ENCODE data around the gene LRRC72. TPM values are rescaled to one million over a fixed set of nuclear protein-coding genes. Genes with fewer than 3 reads are reported as not detected.

The LRRC72 gene
- total and polyA plus RNA-seq, 9 of the 15 experiments (the other 6 are each of a cell fraction or from before 2014, with no cell fraction given): 0.10 TPM; not detected in 8

DNA sequence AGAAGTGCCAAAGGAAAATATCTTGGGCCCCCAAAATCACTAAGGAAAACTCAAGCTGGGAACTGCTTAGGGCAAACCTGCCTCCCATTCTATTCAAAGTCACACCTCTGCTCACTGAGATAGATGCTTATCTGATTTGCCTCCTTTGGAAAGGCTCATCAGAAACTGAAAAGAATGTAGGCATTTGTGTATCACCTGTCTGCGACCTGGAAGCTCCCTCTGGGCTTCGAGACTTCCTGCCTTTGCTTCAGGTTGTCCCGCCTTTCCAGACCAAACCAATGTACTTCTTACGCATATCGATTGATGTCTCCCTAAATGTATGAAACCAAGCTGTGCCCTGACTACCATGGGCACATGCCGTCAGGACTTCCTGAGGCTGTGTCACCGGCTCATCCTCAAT lies 14.5 kb upstream of the LRRC72 start:
- no peak overlapping the region for H3K4me3 ChIP-seq
- 81% methylated on average over 7 of the region's 7 CpGs for WGBS (ENCODE audit: insufficient coverage, low coverage, missing lambda C conversion rate)

More for the DNA sequence above, 14.5 kb upstream of the LRRC72 start:
- H3K79me2 ChIP-seq (ENCODE audit: control insufficient read depth, insufficient read depth, low read length): no peaks in the 10 kb centered on the region
- ATAC-seq (no peak), FAIRE-seq (no peak), DNase-seq (ENCODE audit: extremely low read depth in 1 of 4, low spot score in 3 of 4) (no peak)
- TF ChIP-seq NR1H2 (CRISPR knock-in tag; IDR thresholded peaks at IDR 0.05) (no peak), HDGF (IDR thresholded peaks at IDR 0.05) (no peak), PHB2 (IDR thresholded peaks at IDR 0.05; ENCODE audit: low read depth) (no peak), RUNX1 (IDR thresholded peaks at IDR 0.05; ENCODE audit: low read depth) (no peak), KDM1A (IDR thresholded peaks at IDR 0.05) (no peak), DMBX1 (CRISPR knock-in tag; IDR thresholded peaks at IDR 0.05; ENCODE audit: borderline replicate concordance) (no peak), CBFB (CRISPR knock-in tag; IDR thresholded peaks at IDR 0.05) (no peak), MAFG (tag; conservative IDR thresholded peaks at IDR 0.05) (no peak), CXXC5 (CRISPR knock-in tag; IDR thresholded peaks at IDR 0.05) (no peak), HNRNPH1 (optimal IDR thresholded peaks at IDR 0.05; ENCODE audit: low read depth, low read length) (no peak), ARID1B (IDR thresholded peaks at IDR 0.05) (no peak), HDAC1 (IDR thresholded peaks at IDR 0.05) (no peak), HNRNPL (IDR thresholded peaks at IDR 0.05; ENCODE audit: low read depth, low read length) (no peak), ARNT (IDR thresholded peaks at IDR 0.05) (no peak), MYBL2 (IDR thresholded peaks at IDR 0.05; ENCODE audit: low read depth) (no peak), MYBL2 (CRISPR knock-in tag; IDR thresholded peaks at IDR 0.05; ENCODE audit: borderline replicate concordance) (no peak), KAT8 (IDR thresholded peaks at IDR 0.05; ENCODE audit: low read depth) (no peak), NBN (IDR thresholded peaks at IDR 0.05; ENCODE audit: low read depth) (no peak)
- TF ChIP-seq, protein P1, sequence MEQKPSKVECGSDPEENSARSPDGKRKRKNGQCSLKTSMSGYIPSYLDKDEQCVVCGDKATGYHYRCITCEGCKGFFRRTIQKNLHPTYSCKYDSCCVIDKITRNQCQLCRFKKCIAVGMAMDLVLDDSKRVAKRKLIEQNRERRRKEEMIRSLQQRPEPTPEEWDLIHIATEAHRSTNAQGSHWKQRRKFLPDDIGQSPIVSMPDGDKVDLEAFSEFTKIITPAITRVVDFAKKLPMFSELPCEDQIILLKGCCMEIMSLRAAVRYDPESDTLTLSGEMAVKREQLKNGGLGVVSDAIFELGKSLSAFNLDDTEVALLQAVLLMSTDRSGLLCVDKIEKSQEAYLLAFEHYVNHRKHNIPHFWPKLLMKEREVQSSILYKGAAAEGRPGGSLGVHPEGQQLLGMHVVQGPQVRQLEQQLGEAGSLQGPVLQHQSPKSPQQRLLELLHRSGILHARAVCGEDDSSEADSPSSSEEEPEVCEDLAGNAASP (IDR thresholded peaks at IDR 0.05): no peak
- TF ChIP-seq, protein P2, sequence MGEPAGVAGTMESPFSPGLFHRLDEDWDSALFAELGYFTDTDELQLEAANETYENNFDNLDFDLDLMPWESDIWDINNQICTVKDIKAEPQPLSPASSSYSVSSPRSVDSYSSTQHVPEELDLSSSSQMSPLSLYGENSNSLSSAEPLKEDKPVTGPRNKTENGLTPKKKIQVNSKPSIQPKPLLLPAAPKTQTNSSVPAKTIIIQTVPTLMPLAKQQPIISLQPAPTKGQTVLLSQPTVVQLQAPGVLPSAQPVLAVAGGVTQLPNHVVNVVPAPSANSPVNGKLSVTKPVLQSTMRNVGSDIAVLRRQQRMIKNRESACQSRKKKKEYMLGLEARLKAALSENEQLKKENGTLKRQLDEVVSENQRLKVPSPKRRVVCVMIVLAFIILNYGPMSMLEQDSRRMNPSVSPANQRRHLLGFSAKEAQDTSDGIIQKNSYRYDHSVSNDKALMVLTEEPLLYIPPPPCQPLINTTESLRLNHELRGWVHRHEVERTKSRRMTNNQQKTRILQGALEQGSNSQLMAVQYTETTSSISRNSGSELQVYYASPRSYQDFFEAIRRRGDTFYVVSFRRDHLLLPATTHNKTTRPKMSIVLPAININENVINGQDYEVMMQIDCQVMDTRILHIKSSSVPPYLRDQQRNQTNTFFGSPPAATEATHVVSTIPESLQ (CRISPR knock-in tag; IDR thresholded peaks at IDR 0.05): no peak
- no peaks in the 10 kb centered on the region for H3K36me3 ChIP-seq (ENCODE audit: control insufficient read depth, insufficient read depth, low read length)
- intact Hi-C loops (cut with micrococcal nuclease): loop anchor here (5.0 kb wide), 1 partner anchor 80 kb away; no protein-coding TSS in a partner anchor
- H3K9me1 ChIP-seq (ENCODE audit: control insufficient read depth, insufficient read depth, low read length): no peaks in the 10 kb centered on the region
- no peak overlapping the region for H2AFZ ChIP-seq (ENCODE audit: low read depth, low read length)
- no peak overlapping the region for H3K4me2 ChIP-seq (ENCODE audit: insufficient read depth, low read length)
- in situ Hi-C loops (cut with MboI): no loop called here
- no peak overlapping the region for H3K9ac ChIP-seq (ENCODE audit: insufficient read depth in 1 of 2, low read depth in 2 of 2, low read length in 2 of 2)
- CTCF ChIA-PET (ENCODE audit: low intra/inter-chr PET ratio): no interaction called here
- no peaks in the 10 kb centered on the region for H3K4me1 ChIP-seq (replicated peaks in 1 of 2; ENCODE audit: control insufficient read depth in 2 of 2, insufficient read depth in 2 of 2, low read length in 2 of 2)
- POLR2A ChIA-PET: interaction anchor here (1.7 kb wide), 1 partner anchor 9 kb away, joined by 5 read pairs; no protein-coding TSS in a partner anchor
- H3K27ac ChIP-seq (ENCODE audit: extremely low read depth, low read depth, low read length): no peak overlapping the region
- H4K20me1 ChIP-seq (replicated peaks; ENCODE audit: control insufficient read depth, insufficient read depth, low read length): no peaks in the 10 kb centered on the region
- no TSS peak for BruUV-seq (replicated peaks)
- no peaks in the 10 kb centered on the region for H3K27me3 ChIP-seq (ENCODE audit: control insufficient read depth in 2 of 2, insufficient read depth in 2 of 2, low read length in 2 of 2)
- no peaks in the 10 kb centered on the region for H3K9me3 ChIP-seq (replicated peaks; ENCODE audit: control insufficient read depth, insufficient read depth, low read depth, low read length)
